OCI-LY3 (cell line): ENCODE results near the gene CMTR1.

Experiments
- H2AFZ ChIP-seq: fragments of 200-600, 300-600 bp; shearing (Covaris generic); 2 replicates; pipeline ENCODE4 v1.6.0; 2014; ENCODE audit warnings: antibody characterized with exemption, low read depth, low read length
- H3K27ac ChIP-seq: fragments of 200-600, 300-600 bp; sonication (generic); 2 replicates; pipeline ENCODE4 v1.5.1; 2014; ENCODE audit warnings: mild to moderate bottlenecking, low read length, moderate library complexity, mixed read lengths
- H3K27me3 ChIP-seq: fragments of 200-600, 300-600 bp; sonication (generic); 2 replicates; pipeline ENCODE4 v1.6.1; 2014; ENCODE audit warnings: low read depth, low read length, mixed read lengths
- H3K36me3 ChIP-seq: fragments of 200-600, 300-600 bp; sonication (generic); replicated peaks from 2 replicates; pipeline ENCODE3; 2014; ENCODE audit warnings: low read depth, low read length, mixed read lengths
- H3K4me1 ChIP-seq: fragments of 300-600, 200-600 bp; sonication (generic); 2 replicates; pipeline ENCODE4 v1.6.1; 2014; ENCODE audit warnings: low read length, mixed read lengths
- H3K4me2 ChIP-seq: fragments of 200-600, 300-600 bp; sonication (generic); 2 replicates; pipeline ENCODE4 v1.6.1; 2014; ENCODE audit warnings: low read length, mixed read lengths
- H3K4me3 ChIP-seq: fragments of 300-600, 200-600 bp; sonication (generic); 2 replicates; pipeline ENCODE4 v1.5.1; 2014; ENCODE audit warnings: antibody characterized with exemption, mild to moderate bottlenecking, low read length, moderate library complexity
- H3K79me2 ChIP-seq: fragments of 300-600, 200-600 bp; shearing (Covaris generic); 2 replicates; pipeline ENCODE4 v1.6.1; 2014; ENCODE audit warnings: mild to moderate bottlenecking, low read length, mixed read lengths
- H3K9ac ChIP-seq: fragments of 300-600, 200-600 bp; shearing (Covaris generic); 2 replicates; pipeline ENCODE4 v1.6.0; 2014; ENCODE audit warnings: mild to moderate bottlenecking, low read length, moderate library complexity
- H3K9me3 ChIP-seq: fragments of 200-600, 300-600 bp; shearing (Covaris generic); 2 replicates; pipeline ENCODE4 v1.6.1; 2014; ENCODE audit warnings: low read length, mixed read lengths; ENCODE audit not compliant: insufficient read depth
- H4K20me1 ChIP-seq: fragments of 200-600, 300-600 bp; sonication (generic); 2 replicates; pipeline ENCODE4 v1.6.1; 2016; ENCODE audit warnings: low read length, mixed read lengths; ENCODE audit not compliant: insufficient read depth
- EZH2phosphoT487 ChIP-seq: fragments of 200-600 bp; shearing (Covaris generic); IDR thresholded peaks from 2 replicates; pipeline ENCODE4 v1.6.1; 2018; ENCODE audit warnings: antibody characterized with exemption, mixed run types, low read depth
- TF ChIP-seq, protein P1 (sequence below): fragments of 200-600, 300-600 bp; sonication (generic); IDR thresholded peaks from 2 replicates; pipeline ENCODE4 v1.5.1; 2014; ENCODE audit warnings: antibody characterized with exemption, low read length, low read depth

CMTR1 gene

GRCh38 chr6:37491171-37491829 is 58.3 kb downstream of the CMTR1 start:
- H3K9ac ChIP-seq: no peak overlapping the region
- peaks cover 27% of the 10 kb centered on the region for H3K79me2 ChIP-seq
- H3K36me3 ChIP-seq: no peaks in the 10 kb centered on the region
- no peak overlapping the region for H3K4me2 ChIP-seq
- TF ChIP-seq, protein P1, sequence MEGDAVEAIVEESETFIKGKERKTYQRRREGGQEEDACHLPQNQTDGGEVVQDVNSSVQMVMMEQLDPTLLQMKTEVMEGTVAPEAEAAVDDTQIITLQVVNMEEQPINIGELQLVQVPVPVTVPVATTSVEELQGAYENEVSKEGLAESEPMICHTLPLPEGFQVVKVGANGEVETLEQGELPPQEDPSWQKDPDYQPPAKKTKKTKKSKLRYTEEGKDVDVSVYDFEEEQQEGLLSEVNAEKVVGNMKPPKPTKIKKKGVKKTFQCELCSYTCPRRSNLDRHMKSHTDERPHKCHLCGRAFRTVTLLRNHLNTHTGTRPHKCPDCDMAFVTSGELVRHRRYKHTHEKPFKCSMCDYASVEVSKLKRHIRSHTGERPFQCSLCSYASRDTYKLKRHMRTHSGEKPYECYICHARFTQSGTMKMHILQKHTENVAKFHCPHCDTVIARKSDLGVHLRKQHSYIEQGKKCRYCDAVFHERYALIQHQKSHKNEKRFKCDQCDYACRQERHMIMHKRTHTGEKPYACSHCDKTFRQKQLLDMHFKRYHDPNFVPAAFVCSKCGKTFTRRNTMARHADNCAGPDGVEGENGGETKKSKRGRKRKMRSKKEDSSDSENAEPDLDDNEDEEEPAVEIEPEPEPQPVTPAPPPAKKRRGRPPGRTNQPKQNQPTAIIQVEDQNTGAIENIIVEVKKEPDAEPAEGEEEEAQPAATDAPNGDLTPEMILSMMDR: no peak
- TF ChIP-seq EZH2phosphoT487: no peak
- H3K27ac ChIP-seq: no peak overlapping the region
- H3K4me1 ChIP-seq: no peaks in the 10 kb centered on the region
- H3K9me3 ChIP-seq: no peaks in the 10 kb centered on the region
- no peaks in the 10 kb centered on the region for H3K27me3 ChIP-seq
- H4K20me1 ChIP-seq: peaks cover 26% of the 10 kb centered on the region; the same call in 1 of the 2 replicates
- H3K4me3 ChIP-seq: no peak overlapping the region
- H2AFZ ChIP-seq: no peak overlapping the region

DNA sequence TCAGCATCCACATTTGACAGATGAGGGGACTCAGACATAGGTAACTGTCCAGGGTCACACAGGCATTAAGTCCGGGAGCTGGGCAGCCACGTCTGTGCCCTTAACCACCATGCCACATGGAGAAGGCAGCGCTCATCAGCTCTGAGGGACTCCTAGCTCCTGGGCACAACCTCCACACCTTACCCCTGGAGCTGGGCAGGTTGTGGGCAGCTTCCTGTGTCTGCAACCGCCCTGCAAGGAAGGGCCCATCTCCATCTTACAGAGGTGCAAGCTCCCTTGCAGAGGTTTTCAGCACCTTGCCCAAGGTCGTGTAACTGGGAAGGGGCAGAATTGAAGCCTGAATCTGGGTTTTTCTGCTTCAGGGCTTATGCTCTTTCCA is 58.8 kb downstream of the CMTR1 start:
- Histone ChIP-seq H3K79me2 (peaks cover 31% of the 10 kb centered on the region), H3K36me3 (peaks cover 3% of the 10 kb centered on the region), H3K27ac (no peak overlapping the region), H3K4me2 (no peak overlapping the region), H3K9ac (no peak overlapping the region), H3K4me3 (no peak overlapping the region), H4K20me1 (peaks cover 26% of the 10 kb centered on the region; the same call in 1 of the 2 replicates), H3K9me3 (no peaks in the 10 kb centered on the region), H3K4me1 (no peaks in the 10 kb centered on the region), H3K27me3 (no peaks in the 10 kb centered on the region), H2AFZ (no peak overlapping the region)
- TF ChIP-seq, protein P1: no peak
- no peak for TF ChIP-seq EZH2phosphoT487

GRCh38 chr6:37492236-37492972 is 59.4 kb downstream of the CMTR1 start:
- Histone ChIP-seq H3K4me3 (no peak overlapping the region), H3K27ac (no peak overlapping the region), H4K20me1 (peaks cover 26% of the 10 kb centered on the region; the same call in 1 of the 2 replicates), H3K79me2 (peaks cover 35% of the 10 kb centered on the region), H3K4me2 (no peak overlapping the region), H3K4me1 (no peaks in the 10 kb centered on the region), H3K9ac (no peak overlapping the region), H2AFZ (no peak overlapping the region), H3K9me3 (no peaks in the 10 kb centered on the region), H3K27me3 (no peaks in the 10 kb centered on the region), H3K36me3 (peaks cover 3% of the 10 kb centered on the region)
- TF ChIP-seq, protein P1: no peak
- TF ChIP-seq EZH2phosphoT487: no peak

DNA sequence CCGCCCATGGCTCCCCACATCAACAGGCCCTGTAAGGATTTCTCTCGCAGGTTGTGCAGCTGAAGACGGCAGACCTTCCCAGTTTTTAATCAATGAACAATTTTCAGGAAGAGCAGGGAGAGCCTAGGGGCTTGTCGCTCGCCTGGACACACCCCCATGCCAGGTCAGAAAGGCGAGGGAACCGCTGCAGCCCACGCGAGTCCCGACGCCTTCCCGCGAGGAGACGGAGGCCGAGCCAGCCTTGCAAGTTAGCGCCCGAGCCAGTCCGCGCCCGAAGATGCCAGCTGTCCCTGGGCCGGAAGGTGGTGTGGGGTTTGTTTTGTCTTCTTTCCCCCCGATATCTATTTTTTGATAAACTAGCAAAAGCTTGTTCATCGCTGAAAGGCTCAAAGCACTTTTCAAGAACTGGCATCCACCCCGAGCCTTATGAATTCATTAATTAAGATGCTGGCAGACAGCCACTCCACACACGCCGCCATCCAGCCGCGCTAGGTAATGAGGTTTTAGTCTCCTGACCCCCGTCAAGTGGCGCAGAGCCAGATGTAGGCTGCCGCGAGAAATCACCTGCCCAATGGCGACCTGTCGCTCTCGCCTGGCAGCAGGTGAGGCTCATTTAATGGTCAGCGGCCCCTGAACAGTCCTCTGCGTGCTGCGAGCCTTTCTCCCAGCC is 60.1 kb downstream of the CMTR1 start:
- Histone ChIP-seq H3K9me3 (no peaks in the 10 kb centered on the region), H3K4me3 (no peak overlapping the region), H3K4me1 (no peaks in the 10 kb centered on the region), H3K36me3 (peaks cover 3% of the 10 kb centered on the region), H3K27ac (no peak overlapping the region), H3K79me2 (peaks cover 39% of the 10 kb centered on the region), H2AFZ (no peak overlapping the region), H3K4me2 (no peak overlapping the region), H3K9ac (no peak overlapping the region), H4K20me1 (peaks cover 22% of the 10 kb centered on the region; the same call in 1 of the 2 replicates), H3K27me3 (no peaks in the 10 kb centered on the region)
- no peak for TF ChIP-seq EZH2phosphoT487
- TF ChIP-seq, protein P1: no peak
